Right lobe of liver (tissue), 4 donors: ENCODE results near the gene KCNT1.

Source experiments
- POLR2A ChIP-seq: fragments of 450-650 bp; IDR thresholded peaks from one replicate; pipeline ENCODE4 v1.6.1; 2017; ENCODE audit warnings: antibody characterized with exemption, mild to moderate bottlenecking
- TF ChIP-seq, protein P1 (sequence below), 4 donors: fragments of 200-600 bp in 3 of 4; fragments of 450-650 bp in 1 of 4; IDR thresholded peaks; one replicate each; pipeline versions ENCODE4 v1.5.1 to v1.8.0; 2016 to 2022; ENCODE audit warnings: antibody characterized with exemption in 4 of 4, mild to moderate bottlenecking in 2 of 4
- donor health status: DM: no; HTN: no; CAD: no.
- donor health status: DM: no; HTN: no; CAD: no.
- donor health status: DM: no; HTN: yes; CAD: no.

DNA sequence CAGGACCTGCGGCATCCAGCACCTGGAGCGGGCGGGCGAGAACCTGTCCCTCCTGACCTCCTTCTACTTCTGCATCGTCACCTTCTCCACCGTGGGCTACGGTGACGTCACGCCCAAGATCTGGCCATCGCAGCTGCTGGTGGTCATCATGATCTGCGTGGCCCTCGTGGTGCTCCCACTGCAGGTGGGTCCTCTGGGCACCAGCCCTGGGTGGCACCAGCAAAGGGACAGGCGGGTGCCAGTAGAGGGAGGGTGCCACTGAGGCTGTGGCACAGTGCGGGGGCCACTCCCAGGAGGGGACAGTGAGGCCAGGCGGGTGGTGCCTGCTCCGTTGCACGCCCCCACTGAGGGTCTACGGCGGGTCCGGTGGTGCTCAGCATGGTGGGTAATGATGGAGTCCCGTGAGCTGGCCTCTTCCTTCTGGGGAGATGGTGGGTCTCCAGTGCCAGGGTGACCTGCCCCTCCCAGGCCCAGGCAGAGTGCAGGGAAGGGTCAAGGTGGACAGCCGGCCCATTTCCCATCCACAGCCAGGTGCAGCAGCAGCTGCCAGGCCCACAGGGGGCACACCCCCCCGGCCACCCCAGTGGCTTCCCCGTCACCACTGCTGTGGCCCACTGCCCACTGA lies 57.8 kb downstream of the KCNT1 start:
- TF ChIP-seq POLR2A, result no peak
- TF ChIP-seq, protein P1, sequence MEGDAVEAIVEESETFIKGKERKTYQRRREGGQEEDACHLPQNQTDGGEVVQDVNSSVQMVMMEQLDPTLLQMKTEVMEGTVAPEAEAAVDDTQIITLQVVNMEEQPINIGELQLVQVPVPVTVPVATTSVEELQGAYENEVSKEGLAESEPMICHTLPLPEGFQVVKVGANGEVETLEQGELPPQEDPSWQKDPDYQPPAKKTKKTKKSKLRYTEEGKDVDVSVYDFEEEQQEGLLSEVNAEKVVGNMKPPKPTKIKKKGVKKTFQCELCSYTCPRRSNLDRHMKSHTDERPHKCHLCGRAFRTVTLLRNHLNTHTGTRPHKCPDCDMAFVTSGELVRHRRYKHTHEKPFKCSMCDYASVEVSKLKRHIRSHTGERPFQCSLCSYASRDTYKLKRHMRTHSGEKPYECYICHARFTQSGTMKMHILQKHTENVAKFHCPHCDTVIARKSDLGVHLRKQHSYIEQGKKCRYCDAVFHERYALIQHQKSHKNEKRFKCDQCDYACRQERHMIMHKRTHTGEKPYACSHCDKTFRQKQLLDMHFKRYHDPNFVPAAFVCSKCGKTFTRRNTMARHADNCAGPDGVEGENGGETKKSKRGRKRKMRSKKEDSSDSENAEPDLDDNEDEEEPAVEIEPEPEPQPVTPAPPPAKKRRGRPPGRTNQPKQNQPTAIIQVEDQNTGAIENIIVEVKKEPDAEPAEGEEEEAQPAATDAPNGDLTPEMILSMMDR (IDR thresholded peaks at IDR 0.05), result no peak
